ENCODE data around the gene ELAC1. TPM values are rescaled to one million over a fixed set of nuclear protein-coding genes. Genes with fewer than 3 reads are reported as not detected.

Gene ELAC1
- total and polyA plus RNA-seq, 2 experiments from 2014 or later = 2.8 to 3.2 TPM

- TF ChIP-seq ZNF462 (CRISPR knock-in tag; IDR thresholded peaks at IDR 0.05) (no peak), JUNB (IDR thresholded peaks at IDR 0.05; ENCODE audit: unreplicated experiment) (no peak), NANOG (IDR thresholded peaks at IDR 0.05; ENCODE audit: borderline replicate concordance) (no peak), EZH2phosphoT487 (IDR thresholded peaks at IDR 0.05; ENCODE audit: unreplicated experiment) (no peak), CTCF (conservative IDR thresholded peaks at IDR 0.05; ENCODE audit: low read depth in 2 of 2) (no peak), EZH2 (IDR thresholded peaks at IDR 0.05; ENCODE audit: low read depth, unreplicated experiment) (no peak), REST (IDR thresholded peaks at IDR 0.05; ENCODE audit: unreplicated experiment) (no peak)
These were observed 11.7 kb upstream of the ELAC1 start (continued) for GRCh38 chr18:50956116-50956515.
